Fibroblast of pulmonary artery (primary cell): ENCODE data around the gene IKZF1.

ENCODE experiments used
- DNase-seq: peaks from one replicate; pipeline ENCODE4 v3.0.0-alpha.2; 2010; ENCODE audit warnings: low read depth
- H3K4me3 ChIP-seq: replicated peaks from 2 replicates; pipeline ENCODE4 v1.5.1; 2011; ENCODE audit warnings: low read depth, mild to moderate bottlenecking, control low read depth, low read length, moderate library complexity
- TF ChIP-seq, protein P1 (sequence below): IDR thresholded peaks from 2 replicates; pipeline ENCODE4 v1.5.1; 2011; ENCODE audit warnings: mild to moderate bottlenecking, control low read depth, low read length, inconsistent platforms; ENCODE audit errors: missing control alignments

Gene IKZF1

DNA sequence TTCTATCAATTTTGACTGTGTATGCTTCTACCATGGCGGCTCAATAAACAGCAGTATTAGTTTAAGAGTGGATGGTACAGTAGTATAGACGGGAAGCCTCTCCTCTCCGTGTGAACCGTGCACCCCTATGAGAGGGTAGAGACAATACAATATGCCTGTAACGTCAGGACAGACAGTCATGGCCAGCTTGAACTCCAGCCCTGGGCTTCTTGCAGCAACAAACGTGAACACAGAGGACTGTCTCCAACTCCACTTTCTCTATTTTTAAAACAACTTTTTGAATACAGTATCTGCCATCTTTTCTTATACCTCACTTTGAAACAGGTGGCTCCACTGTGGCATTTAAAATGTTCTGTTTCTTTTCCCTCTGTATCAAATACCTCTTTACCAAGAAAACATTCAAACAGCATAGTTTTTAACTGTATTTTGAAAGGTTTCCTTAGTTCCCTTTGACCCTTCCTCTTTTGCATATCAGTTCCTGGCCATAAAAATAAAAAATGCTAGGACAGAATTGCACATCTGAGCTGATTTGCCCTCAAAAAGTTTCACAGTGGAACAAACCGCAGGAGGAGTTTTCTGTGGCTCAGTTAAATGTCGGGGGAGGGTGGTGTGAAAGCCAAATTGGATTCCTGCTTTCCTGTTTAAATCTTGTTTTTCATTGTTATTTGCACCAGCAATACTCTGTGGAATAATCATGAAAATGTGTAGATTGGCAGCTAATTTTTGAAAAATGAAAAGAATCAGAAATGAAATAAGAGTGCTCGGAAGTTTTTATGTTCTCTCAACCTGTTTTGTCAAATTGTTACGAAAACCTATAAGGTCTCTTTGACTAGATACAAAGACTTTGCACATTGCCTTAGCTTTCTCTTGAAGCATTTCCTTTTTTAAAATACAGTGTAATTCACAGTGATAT, 8.0 kb downstream of the IKZF1 start:
- TF ChIP-seq, protein P1, sequence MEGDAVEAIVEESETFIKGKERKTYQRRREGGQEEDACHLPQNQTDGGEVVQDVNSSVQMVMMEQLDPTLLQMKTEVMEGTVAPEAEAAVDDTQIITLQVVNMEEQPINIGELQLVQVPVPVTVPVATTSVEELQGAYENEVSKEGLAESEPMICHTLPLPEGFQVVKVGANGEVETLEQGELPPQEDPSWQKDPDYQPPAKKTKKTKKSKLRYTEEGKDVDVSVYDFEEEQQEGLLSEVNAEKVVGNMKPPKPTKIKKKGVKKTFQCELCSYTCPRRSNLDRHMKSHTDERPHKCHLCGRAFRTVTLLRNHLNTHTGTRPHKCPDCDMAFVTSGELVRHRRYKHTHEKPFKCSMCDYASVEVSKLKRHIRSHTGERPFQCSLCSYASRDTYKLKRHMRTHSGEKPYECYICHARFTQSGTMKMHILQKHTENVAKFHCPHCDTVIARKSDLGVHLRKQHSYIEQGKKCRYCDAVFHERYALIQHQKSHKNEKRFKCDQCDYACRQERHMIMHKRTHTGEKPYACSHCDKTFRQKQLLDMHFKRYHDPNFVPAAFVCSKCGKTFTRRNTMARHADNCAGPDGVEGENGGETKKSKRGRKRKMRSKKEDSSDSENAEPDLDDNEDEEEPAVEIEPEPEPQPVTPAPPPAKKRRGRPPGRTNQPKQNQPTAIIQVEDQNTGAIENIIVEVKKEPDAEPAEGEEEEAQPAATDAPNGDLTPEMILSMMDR = no peak
- no peak overlapping the region for H3K4me3 ChIP-seq
- DNase-seq = no peak

DNA sequence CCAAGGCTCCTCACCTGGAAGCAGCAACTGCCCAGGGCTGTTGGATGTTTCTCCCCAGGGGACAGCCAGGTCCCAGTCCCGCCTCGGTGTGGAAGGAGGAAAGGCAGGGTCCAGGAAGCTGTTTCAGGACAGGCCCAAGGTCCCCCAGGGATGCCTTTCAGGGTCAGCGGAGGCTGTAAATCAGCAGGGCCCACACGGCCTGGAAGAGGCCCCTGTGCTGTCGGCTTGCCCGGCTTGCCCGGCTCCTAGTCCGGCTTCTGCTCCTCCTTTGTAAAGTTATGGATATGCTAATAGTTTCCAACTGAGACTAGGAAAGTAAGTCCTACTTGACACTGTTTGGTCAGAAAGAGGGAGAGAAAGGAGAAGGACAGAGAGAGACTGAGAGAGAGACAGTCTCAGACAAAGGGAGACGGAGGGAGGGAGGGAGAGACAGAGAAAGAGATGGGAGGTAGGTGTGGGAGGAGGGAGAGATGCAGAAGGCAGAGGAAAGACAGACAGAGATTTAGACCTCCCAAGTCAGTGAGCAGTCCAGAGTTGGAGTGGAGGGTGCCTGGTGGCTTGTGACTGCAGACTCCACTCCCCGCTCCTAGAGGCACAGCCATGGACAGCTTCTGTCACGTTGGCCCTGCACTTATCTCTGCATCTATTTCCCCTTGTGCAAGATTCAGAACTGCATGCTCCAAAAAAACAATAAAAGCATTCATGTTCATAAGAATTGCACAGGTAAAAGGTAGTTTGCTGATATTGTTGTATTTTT, 10.5 kb downstream of the IKZF1 start:
- TF ChIP-seq, protein P1 = no peak
- no peak for DNase-seq

DNA sequence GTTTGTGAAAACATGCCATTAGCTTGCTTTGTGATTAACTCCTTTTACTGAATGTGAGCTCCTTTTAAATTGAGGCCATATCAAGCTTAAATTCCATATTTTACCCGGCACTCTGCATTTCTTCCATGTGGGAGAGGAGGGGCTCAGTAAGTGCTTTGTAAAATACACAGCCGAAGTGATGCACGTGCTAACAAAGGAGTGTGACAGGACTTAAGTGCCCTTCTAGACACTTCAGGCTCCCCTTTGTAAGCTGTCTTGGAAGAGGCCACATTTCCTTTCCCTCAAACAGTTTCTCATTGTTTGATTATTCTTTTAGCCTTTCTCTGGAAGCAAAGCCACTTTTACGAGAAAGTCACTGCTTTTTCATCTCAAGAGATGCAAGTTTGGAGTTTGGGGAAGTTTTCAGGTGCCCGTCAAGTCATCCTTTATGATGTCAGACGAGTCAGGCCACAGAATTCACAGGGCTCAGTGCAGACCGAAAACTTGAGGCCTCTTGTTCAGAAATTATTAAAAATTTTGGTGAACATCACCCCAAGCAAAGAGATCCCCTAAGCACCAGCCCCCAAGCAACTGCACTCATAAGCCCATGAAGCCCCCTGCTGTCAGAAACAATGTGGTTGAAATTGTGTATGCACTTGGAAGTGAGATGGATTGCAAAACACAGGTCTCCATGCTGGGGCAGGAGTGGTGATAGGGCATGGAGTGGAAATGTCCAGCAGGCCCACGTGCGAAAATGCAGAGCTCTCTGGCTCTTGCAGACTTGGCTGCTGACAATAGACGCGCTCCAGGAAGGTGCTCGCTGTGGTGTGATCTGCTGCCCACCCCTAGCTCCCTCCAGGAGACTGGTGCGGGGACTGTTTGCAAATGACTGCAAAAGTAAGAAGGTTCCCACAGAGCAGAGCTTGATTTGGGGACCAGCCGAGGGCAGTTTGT, 11.5 kb downstream of the IKZF1 start:
- DNase-seq = no peak
- no peak overlapping the region for H3K4me3 ChIP-seq

More for the DNA sequence above, 10.5 kb downstream of the IKZF1 start:
- H3K4me3 ChIP-seq = no peak overlapping the region

DNA sequence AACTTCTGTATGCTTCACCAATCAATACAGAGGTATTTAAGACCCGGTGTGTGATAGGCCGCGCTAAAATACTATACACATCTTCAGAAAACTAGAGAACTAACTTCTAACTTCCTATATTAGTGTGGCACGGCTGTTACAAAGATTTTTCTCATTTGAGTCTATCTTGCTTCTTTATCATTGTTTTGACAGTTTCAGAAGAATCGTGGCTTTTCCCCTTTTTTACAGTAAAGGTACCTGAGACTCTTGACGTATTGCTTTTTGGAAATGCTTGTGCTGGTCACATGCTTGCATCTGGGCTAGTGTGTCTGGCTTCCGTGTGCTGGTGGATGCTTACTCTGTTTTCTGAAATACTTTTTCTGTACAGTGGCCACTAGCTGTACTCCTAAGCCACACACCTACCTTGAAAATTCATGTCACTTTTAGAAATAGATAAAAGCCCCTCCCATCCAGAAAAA, 12.7 kb downstream of the IKZF1 start:
- H3K4me3 ChIP-seq = no peak overlapping the region
- DNase-seq = no peak

More for the DNA sequence above, 11.5 kb downstream of the IKZF1 start:
- TF ChIP-seq, protein P1 = no peak

DNA sequence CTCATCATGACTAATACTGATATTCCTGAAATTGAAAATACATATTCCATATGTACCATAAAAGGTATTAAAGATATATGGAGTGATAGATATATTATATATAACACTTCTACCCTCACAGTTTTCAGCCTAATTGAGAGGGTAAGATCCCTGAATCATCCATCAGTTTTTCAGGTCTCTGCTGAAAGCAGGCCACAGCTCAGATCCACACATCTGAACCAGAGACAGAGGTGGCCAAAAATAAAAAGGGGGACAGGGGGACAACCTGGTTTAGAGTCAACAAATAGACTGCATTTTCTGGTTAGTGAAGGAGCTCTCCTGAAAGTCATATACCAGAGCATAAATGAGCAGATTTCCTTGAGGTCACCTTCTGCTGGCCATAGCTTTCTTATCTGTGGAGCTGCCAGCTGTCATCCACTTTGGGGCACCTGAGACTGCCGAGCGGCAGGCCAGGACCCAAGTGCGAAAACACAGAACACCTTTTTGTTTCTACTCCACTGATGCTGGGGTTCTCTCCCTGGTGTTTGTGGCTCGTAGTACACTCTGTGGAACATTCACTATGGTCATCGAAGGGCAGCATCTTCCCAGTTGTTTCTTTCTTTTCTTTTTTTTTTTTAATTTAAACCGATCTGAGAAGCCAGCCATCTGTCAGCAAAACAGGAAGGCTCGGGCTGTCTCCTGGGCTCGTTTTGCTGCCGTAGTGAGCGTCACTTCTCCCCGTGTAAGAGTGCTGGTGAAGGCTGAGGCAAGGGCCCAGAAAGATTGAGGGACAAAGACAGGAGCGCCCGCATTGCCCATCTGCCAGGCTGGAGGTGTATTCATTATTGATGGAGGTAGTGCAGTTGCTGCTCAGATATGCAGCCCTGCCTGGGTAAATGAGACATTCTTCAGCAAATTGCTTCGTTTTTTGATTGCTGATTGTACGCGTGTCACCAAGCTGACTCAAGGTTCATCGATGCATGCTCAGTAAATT, 13.5 kb downstream of the IKZF1 start:
- DNase-seq = no peak
- H3K4me3 ChIP-seq = no peak overlapping the region
- TF ChIP-seq, protein P1 = no peak

More for the DNA sequence above, 12.7 kb downstream of the IKZF1 start:
- TF ChIP-seq, protein P1 = no peak
